NCI-H2227 treated with DMSO at 0.1 percent for 48 hours (cell line): ENCODE results near the gene OTUD6A.
"Not testable (repeated sequence)": the region's sequence is repeated elsewhere in the genome, so short reads cannot be mapped to it uniquely, and the experiment has no call there.

ENCODE experiments used
- DNase-seq: peaks from one replicate; lab custom pipeline; 2025; lab: John Stamatoyannopoulos, UW

Gene OTUD6A

DNA sequence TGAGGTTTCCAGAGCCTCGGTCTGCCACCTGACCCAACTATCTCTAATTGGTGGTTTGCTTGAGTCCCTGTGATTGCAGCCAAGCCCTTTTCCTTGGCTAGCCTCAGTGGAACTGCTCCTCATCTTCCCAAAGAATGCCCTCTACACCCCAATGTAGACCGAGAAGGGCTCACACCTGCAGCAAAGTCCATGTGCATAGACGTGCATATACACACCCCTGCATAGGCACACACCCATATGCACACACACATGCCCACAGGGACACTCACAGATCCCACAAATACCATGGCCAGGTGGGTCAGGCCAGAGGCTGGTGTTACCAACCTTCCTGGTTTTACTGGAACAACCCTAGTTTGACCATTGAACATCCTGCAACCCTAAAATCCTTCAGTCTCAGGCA lies 12.9 kb upstream of the OTUD6A start:
- DNase-seq, result no peak

DNA sequence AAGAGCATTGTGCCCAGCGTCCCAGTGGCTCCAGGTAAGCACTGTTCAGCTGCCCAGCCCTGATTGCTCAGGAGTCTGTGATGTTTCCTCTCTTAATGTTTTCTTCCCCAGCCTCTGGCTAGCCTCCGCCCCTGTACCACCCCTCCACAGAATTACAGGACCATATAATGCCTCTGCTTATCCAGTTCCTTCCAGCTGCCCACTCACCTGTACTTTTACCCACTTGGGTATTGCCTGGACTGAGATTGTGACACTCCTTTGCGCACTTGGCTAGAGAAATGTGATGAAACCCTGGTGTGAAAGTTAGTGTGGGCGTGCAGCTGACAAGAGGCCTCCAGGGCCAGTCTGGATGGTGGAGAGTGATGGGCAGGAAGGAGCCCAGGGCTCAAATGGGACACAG lies 12.3 kb upstream of the OTUD6A start, which contains the start of gene AWAT2:
TSS of gene AWAT2 (minus strand) at position 14 of the 400 bp plus-strand sequence. CDS start at position 8, 6 bp downstream.
- no peak for DNase-seq

DNA sequence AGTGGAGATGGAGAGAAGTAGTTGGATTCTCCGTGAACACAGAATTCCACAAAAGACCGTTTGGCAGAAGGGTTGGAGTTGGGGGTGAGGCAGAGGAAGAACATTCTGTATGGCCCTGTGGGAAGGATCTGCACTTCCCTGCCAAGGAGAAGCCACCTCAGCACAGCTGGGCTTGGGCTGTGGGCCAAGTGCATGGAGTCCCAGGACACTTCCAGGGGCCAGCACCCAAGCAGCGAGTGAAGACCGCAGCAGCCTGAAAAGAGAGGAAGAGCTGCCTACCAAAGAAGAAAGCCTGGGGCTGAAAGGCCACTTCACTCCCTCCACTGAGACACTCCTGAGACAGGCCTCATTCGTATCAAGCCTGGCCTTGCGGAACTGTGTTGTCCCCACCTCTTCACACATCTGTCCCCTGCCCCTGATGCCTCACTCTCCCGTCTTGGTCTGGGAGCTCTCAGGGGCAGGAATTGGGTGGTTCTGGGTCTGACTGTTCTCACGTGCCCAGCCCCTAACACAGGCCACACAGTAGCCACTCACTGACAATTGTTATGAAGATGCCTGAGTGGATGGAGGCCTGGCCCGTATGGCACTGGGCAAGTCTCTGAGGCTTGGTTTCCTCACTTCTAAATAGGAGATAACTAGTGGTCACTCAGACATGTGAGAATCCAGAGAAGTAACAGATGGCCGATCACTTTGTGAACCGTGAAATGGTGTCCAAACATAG lies 9.2 kb upstream of the OTUD6A start:
- no peak for DNase-seq

DNA sequence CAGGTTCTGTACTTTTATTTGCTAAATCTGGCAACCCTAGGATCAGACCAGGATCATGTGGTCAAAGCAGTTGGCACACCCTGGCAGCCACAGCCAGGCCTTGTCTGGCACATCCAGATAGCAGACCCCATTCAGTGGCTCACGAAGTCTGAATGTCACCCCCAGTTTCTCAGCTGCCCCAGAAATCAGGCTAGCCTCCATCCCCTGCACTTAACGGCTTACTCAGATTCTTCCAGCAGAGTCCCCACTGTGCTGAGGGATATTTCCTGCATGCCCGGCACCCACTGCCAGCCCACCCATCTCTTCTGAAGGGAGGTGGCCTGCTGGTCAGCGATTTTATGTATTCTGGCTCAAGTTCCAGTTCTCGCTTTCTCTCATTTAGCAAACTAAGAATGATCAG lies 7.9 kb upstream of the OTUD6A start:
- no peak for DNase-seq

DNA sequence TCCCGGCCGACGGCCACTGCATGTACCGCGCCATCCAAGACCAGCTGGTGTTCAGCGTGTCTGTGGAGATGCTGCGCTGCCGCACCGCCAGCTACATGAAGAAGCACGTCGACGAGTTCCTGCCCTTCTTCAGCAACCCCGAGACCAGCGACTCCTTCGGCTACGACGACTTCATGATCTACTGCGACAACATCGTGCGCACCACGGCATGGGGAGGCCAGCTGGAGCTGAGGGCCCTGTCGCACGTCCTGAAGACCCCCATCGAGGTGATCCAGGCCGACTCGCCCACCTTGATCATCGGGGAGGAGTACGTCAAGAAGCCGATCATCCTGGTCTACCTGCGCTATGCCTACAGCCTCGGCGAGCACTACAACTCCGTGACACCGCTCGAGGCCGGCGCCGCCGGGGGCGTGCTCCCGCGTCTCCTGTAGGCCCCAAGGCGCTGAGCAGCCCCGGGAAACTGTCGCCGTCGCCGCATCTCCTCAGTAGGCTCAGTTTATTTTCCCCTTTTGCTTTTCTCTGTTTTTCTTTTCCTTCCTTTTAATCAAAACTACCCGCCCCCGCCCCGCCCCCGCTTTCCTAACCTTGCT lies 799 bp downstream of the OTUD6A start:
- DNase-seq, result no peak

DNA sequence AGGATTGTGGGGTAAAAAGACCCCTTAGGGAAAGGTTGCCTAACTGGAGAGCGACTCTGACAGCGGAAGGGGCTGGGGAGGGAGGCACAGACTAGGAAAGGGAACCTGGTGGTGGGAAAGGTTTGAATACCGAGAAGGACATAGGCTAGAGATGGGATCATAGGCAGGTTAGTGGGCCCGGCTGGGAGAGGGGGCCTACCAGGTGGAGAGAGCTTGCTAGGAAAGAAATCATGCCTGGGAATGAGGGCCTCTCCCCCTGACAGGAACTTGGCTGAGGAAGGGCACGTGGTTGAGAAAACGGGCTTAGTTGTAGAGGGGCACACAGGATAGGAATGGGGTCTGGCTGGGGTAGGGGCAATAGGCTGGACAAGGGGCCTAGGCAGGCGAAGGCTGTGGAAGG lies 4.4 kb downstream of the OTUD6A start:
- DNase-seq, result no peak

DNA sequence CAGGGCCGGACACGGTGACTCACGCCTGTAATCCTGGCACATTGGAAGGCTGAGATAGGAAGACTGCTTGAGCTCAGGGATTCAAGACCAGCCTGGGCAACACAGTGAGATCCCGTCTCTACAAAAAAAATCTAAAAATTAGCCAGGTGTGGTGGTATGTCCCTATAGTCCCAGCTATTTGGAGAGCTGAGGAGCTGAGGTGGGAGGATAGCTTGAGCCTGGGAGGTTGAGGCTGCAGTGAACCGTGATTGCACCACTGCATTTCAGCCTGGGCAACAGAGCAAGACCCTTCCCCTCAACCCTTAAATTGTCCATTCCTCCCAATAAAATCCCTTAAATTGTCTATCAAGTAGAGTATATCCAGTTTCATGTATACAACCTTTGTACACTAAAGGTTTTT lies 17.0 kb downstream of the OTUD6A start:
- no peak for DNase-seq

DNA sequence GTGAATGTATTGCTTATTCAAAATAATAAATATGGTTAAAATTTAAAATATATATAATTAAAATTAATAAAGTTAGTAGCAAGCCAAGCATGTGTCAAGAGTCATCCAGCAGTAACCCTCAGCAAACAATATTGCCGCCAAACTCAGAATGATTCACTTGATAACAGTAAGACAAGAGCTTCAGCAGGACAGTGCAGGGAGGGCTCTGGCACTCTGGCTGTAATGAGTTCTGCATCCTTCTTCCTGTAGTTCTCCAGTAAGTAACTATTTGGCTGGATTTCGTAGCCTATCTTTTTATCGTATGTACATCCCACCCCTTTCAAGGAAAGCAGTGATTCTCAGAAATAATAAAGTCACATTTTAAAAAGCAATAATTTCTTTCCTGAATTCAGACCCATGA lies 17.6 kb downstream of the OTUD6A start:
- DNase-seq, result no peak

DNA sequence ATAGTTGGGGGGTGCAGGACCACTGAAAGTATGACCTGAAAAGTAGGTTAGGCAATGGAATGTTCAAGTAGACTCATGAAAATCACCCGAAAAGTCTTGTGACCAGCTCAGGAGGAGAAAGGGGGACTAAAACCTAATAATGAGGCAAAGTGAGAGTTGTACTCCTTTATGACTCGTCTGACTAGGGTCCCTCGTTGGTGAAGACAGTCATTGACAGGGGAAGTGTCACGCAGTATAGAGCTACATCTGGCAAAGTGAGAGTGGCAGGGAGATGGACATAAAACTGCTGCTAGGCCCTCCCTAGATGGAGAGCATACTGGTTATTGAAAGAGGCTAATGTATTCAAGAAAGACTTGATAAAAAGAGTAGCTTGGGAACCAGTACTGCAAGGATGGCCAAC lies 20.5 kb downstream of the OTUD6A start:
- no peak for DNase-seq

DNA sequence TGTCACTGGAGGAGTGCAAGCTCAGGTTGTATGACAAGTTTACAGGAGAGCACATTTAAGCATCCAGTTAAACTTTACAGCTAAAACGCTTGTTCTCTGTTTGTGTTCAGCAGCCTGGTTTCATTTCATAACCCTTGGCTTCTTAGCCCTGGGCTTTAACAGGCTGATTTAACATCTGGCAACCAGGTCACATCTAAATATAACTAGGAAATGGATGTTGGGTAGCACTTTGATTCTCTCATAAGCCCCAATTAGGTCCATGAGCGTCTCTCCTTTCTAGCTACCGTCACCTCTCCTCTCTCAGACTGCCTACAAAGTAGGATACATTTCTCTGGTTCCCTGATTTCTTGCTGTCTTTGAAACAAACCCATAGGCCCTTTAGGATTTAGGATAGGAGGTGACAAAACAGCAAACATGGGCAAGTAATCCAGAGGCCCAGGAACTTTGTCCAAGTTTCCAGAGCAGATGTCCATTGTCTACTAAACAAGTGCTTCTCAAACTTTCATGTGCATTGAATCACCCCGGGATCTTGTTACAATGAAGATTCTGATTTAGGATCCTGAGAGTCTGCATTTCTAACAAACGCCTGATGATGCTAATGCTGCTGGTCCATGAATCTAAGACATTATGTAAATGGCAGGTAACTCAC lies 22.5 kb downstream of the OTUD6A start:
- no peak for DNase-seq

DNA sequence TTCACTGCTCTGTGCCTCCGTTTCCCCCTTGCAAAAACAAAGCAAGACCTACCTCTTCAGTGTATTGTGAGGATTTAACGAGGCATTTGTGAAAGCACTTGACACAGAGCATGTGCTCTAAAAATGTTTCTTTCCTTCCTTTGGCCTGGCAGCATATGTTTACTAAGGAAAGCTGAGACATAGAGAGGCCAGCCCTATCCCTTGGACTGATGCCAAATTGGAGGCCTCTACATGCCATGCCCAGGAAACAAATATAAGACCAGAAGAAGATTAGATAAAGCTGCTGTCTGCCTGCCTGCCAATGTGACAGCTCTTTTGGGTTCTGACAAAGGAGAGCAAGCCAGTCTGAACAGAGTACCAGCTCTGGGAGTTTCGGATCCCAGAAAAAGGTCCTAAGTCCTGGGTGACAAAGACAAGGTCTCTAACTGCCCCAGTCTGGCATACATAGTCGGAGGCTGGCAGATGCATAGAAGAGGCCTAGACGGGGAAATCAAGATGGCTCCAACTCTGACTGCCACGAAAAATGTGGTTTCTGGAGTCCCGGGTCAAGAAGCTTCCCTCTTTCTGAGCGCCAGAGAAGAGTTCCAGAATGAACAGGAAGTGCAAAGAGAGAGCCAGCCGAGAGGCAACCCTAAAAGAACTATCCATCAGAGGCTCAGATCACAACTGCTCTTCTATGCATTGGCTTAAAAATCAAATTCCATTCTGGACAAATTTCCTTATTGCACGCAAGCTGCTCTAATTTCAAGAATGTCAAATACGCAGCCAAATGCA lies 25.8 kb downstream of the OTUD6A start:
- DNase-seq, result no peak

DNA sequence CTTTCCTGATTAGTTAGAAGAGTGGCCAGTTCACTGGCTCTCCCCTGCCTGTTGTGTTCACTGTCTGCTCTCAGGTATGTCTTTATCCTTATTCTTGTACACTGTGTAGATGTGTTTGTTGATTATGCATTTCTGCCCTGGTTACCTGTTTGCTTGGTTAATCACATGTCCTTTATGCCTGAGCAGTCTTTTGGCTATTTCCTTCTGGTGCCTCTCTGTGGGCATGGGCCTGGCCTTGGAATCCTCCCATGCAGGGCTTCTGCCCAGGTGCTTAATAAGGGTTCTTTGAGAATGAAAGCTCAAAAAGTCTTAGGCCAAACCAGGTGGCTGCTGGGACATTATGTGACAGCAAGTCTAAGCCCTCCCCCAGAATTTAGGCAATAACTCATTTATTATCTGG lies 26.5 kb downstream of the OTUD6A start:
- DNase-seq, result no peak

DNA sequence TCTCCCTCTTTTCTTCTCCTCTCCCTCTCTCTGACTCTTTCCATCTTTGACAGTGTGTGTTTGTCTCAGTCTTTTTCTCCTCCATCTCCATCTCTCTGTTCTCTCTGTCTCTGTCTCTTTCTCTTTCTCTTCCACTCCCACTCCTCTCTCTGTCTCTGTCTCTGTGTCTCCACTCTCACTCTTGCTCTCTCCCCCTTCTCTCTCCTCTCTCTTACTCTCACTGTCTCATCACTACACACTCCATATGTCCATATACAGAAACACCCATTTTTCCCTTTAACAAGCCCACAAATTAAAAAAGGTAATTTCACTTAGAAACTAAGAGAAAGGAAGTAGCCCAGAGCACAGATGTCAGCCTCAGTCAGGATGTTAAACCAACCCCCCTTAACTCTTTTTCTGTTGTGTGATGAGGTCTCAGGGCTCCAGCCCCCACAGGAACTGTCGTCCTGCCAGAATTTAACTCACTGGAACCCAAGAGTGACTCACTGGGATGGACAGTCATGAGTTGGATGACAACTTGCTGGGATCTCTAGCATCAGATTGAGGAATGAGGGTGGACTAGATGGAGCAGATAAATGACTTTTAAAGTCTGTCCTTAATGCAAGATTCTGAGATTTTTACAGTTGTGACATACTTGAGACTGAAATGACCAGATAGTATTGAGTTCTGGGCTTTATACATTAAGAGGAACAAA lies 27.5 kb downstream of the OTUD6A start:
- DNase-seq, result no peak

DNA sequence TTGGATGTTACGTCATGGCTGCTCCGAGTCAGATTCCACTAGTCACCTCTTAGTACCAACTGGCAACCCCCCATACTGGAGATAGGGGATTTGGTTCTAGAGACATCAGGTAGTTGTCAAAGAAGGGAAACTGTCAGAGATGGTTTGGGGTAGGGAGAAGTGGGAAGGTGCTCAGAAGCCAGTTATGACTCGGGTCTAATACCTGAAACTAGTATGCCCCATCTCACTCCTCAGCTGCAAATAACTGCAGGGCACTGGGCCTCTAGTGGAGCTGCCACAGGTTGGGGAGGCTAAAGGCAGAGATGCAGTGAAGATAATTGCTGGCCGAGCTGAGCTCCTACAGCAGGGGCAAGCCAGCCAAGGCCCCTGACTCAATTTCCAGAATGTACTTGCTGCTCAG lies 30.0 kb downstream of the OTUD6A start:
- DNase-seq, result no peak

DNA sequence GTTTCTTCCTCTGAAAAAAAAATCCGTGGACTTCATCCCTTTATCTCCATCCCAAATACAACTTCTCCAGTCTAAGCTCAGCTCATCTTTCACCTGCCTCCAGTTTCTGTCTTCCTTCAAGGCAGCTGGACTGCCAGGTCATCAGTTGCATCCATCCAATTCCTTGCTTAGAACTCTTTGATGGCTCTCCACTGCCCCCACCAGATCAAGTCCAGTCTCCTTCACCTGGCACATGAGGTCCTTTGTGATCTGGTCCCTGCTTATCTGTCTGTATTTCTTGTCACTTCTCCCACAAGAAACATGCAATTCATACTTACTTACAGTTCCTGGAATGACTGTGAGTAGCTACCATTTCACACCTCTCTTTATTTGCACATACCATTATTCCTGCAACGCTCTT lies 33.8 kb downstream of the OTUD6A start:
- DNase-seq, result no peak

DNA sequence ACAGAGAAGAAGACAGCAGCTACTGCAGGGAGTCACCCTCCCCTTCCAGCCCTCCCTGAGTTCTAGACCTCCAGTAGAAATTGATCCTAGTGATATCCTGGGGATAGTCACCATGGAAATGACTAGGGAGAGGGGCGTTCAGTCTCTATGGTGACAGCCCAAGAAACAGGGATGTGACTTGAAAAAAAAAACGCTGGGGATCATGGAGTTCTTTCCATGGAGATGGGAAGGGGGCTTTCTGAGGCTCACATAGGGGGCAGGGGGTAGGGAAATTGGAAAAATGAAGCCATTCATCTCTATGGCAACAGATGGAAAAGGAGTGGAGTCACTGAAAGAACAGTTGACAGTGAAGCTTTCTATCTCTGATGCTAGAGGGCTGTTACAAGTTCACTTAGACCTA lies 43.0 kb downstream of the OTUD6A start:
- DNase-seq, result no peak

DNA sequence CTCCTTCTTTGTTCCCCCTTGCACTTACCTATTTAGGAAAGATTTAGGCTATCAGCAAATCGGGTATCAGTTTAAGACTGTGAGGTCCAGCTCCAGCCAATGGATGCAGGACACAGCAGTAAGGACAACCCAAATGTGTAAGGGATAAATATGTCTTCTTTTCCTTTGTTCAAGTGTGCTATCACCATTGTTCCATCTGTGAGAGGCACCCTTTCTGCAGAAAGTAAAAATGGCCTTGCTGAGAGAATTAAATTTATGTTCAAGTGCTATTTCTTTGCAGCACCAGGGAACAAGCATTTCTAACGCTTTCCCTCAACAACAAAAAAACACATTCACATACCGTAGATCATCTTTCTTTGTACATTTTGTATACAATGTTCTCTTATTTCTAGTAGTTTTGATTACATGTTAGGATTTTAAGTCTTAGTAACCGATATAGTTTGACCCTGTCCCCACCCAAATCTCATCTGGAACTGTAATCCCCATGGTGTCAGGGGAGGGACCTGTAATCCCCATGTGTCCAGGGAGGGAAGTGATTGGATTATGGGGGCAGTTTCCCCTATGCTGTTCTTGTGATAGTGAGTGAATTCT lies 49.3 kb downstream of the OTUD6A start:
- not testable (repeated sequence) for DNase-seq
